CD4-positive, alpha-beta T cell treated with Interleukin-12 subunit alpha and Interleukin-12 subunit beta, for 1 hour (primary cell): Measurements from ENCODE around the gene HIC2.
"Not testable (repeated sequence)": the region's sequence is repeated elsewhere in the genome, so short reads cannot be mapped to it uniquely, and the experiment has no call there.

ENCODE experiments used
- DNase-seq: peaks from one replicate; pipeline ENCODE4 v3.0.0-alpha.2; 2020

HIC2 gene, protein sequence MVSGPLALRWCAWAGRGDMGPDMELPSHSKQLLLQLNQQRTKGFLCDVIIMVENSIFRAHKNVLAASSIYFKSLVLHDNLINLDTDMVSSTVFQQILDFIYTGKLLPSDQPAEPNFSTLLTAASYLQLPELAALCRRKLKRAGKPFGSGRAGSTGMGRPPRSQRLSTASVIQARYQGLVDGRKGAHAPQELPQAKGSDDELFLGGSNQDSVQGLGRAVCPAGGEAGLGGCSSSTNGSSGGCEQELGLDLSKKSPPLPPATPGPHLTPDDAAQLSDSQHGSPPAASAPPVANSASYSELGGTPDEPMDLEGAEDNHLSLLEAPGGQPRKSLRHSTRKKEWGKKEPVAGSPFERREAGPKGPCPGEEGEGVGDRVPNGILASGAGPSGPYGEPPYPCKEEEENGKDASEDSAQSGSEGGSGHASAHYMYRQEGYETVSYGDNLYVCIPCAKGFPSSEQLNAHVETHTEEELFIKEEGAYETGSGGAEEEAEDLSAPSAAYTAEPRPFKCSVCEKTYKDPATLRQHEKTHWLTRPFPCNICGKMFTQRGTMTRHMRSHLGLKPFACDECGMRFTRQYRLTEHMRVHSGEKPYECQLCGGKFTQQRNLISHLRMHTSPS

DNA sequence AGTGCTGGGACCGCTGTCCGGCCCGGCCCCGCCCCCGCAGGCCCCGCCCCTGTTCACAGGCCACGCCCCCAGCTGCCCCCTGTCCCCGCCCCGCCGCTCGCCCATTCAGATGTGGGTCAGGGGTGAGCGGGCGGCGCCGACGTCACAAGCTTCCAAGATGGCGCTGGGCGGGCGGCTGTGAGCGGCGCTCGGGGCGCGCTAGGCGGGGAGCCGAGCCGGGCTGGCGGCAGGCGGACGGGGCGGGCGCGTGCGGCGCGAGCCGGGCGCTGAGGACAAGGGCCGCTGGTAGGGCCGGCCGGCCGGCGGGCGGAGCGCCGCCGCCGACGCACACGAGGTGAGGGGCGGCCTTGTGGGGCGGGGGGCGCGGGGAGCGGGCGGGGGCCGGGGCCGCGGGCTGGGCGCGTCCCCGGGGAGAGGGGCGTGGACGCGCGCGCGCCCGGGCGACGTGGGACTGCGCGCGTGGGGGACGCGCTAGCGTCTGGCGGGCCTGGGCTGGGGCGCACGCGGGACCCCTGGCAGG is at the start of gene HIC2:
Gene HIC2, plus strand, starts transcription at position 145 of the 520 bp plus-strand sequence. CDS start 25,461 bp downstream, outside the sequence.
- DNase-seq, result peak; percentile 25

DNA sequence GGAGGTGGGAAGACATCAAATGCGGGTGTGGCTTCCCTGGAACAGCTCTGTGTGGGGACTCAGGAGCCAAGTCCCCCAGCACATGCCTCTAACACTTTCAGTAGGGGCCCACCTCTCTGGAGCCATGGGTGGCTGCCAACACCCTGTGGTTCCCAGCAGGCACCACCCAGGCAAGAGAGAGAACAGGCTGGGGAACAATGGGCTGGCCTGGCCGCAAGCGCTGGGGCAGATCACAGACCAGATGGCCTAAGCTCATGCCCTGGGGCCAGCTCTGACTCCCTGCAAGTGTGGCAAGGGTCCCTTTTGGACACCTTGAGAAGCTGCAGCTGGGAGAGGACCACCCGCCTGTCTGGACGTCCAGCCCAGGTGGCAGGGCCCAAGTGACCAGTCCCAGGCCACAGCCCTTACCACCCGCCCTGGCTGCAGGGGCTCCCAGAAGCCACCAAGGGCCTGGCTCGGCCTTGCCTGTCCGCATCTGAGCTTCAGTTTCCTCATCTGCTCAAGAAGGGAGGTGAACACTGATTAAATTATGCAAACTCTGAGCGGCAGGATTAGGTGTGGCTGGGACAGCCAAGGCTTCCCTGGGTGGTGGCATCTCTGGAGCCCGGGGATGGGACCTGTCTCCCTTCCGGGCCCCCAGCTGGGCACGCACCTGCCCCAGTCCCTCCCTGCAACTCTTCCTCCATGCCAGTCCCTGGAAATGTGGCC is 48.4 kb upstream of the HIC2 start:
- DNase-seq, result not testable (repeated sequence)

DNA sequence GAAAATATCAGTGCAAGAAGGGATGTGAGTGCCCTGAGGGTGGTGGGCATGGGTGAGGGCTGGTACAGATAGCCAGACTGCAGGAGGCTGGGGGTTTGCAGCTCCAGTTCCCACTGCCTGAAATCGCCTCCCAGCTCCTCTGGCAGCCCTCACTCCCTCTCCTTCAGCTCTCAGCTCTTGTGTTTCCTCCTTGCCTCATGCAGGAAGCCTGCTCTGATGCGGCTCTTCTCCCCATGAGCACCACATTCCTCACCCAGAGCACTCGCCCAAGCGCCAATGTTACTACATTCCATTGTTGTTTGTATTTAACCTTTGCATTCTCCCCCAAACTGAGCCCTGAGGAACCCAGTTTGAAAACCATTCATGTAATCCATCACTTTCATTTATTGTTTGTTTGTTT is 41.3 kb upstream of the HIC2 start:
- DNase-seq, result not testable (repeated sequence)

DNA sequence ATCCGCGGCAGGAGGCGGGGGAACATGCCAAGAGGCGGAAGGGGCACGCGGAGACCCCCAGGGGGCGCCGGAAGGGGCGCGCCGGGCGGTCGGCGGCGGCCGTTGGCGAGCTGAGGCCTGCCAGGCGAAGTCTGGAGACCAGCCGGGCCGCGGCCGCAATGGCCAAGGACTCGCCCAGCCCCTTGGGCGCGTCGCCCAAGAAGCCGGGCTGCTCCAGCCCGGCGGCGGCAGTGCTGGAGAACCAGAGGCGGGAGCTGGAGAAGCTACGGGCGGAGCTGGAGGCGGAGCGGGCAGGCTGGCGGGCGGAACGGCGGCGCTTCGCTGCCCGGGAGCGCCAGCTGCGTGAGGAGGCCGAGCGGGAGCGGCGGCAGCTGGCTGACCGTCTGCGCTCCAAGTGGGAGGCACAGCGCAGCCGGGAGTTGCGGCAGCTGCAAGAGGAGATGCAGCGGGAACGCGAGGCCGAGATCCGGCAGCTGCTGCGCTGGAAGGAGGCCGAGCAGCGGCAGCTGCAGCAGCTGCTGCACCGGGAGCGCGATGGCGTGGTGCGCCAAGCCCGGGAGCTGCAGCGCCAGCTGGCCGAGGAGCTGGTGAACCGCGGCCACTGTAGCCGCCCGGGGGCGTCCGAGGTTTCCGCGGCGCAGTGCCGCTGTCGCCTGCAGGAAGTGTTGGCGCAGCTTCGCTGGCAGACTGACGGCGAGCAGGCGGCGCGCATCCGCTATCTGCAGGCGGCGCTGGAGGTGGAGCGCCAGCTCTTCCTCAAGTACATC is 33.3 kb upstream of the HIC2 start, which contains the start of gene RIMBP3B:
Gene RIMBP3B, plus strand, starts transcription at position 51 of the 767 bp plus-strand sequence. Its CDS starts 108 bp downstream, at position 159.
- not testable (repeated sequence) for DNase-seq

DNA sequence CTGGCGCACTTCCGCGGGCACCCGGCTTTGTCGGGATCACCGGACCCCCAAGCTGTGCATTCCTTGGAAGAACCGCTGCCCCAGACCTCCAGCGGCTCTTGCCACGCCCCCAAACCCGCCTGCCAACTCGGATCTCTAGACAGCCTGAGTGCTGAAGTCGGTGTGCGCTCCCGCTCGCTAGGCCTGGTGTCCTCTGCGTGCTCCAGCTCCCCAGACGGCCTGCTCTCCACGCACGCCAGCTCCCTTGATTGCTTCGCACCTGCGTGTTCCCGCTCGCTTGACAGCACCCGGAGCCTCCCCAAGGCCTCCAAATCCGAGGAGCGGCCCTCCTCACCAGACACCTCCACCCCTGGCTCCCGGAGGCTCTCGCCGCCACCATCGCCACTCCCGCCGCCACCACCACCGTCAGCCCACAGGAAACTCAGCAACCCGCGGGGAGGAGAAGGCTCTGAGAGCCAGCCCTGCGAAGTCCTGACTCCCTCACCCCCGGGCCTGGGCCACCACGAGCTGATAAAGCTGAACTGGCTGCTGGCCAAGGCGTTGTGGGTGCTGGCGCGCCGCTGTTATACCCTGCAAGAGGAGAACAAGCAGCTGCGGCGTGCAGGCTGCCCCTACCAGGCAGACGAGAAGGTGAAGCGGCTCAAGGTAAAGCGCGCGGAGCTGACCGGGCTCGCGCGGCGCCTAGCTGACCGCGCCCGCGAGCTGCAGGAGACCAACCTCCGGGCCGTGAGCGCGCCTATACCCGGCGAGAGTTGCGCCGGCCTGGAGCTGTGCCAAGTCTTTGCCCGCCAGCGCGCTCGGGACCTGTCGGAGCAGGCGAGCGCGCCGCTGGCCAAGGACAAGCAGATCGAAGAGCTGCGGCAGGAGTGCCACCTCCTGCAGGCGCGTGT is 32.5 kb upstream of the HIC2 start:
- DNase-seq, result not testable (repeated sequence)

DNA sequence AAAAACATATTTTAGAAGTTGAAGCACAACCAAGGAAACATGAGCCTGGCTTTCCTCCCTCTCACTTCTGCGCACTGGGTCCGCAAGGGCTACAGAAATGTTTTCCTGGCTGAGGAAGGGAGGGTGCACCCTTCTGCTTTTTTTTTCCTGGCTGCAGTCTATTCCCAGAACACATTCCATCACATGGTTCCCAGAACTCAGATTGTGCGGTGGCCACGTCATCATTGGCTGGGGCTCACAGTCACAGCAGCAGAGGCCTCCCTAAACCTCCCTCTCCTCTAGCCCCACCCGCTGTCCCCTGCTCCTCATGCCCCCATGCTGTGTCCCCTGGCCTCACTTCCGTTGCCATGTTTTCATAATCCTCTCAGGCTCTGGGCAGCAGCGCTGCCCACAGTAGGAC is 27.7 kb upstream of the HIC2 start:
- not testable (repeated sequence) for DNase-seq

DNA sequence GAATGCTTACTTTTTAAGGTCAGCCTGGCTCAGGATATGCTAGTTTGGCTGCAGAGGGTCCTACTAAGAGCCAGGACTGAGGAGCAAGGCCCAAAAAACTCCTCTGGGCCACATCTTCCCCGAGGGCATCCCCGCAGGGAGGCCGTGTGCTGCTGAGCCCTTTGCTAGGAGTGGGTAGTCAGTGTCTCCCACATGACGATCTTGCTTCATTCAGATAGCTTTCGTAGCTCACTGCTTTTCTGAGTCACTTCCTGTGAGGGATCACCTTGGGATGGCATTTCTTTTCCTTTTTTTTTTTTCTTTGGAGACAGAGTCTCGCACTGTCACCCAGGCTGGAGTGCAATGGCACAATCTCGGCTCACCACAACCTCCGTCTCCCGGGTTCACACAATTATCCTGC is 27.2 kb upstream of the HIC2 start:
- not testable (repeated sequence) for DNase-seq

DNA sequence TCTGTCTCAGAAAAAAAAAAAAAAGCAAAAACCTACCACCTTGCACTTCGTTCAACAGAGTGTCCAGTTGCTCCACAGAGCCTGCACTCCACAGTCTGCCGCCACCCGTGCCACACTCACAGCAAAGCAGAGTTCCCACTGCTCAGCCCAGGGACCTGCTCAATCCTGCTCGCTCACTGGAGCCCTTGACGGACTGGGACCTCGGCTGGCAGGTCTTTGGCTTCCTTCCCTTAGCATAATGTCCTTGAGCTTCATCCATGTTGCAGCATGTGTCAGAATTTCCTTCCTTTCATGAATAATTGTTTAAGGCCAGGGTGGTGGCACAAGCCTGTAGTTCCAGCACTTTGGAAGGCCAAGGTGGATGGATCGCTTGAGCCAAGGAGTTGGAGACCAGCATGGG is 22.6 kb upstream of the HIC2 start:
- not testable (repeated sequence) for DNase-seq

DNA sequence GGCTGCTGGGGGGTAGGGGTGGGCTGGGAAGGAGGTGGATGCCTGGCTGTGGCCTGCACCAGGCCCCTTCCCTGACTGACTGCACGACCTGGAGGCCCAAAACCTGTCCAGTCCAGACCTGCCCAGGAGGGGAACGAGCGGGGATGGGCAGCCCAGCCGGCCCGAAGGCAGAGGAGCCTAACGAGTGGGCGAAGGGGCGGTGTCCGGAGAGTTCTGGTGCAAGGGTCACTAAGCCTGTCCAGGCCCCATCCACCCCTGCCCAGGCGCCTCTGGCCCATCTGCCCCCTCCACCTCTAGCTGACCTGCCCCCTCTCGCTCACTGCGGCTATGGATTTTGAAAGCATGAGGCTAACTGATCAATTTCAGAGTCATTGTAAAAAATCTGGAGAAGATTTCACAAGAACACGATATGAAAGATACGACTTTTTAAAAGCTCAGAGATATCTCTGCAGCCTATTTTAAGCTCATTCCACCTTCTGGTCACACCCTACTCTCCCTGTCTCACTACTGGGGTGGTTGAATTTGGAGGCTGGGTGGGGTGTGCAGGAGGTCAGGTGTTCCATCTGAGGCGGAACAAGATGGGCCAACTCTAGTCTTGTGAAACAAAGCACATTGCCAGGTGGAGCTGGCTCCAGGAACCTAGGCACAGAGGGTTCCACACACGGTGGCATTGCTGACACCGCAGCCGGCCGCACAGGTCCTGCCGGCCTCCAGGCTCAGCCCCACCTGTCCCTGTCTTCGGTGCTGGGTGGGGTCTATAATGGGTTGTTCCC is 15.8 kb upstream of the HIC2 start:
- not testable (repeated sequence) for DNase-seq

DNA sequence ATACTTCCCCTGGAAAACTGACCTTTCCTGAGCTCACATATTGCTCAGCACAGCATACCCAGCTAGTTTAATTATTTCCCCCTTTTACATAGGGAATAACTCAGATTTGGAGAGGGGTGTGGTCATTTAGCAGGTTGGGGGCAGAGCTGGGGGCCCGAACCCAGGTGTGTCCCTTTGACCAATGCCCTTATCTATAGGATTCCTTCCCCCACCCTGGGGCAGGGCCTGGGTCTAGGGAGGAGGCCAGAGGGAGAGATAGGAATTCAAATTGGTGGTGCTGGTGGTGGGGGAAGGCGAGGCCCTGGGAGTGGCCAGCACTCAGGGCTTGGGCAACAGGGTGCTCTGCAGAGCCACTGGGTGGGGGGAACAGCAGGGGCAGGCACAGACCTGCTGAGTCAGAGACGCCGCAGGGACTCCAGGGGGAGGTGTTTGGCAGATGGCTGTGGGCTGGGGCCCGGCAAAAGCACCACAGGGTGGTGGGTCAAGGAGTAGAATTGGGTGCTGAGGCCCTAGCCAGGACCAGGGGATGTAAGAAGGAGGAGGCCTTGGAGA is 14.3 kb upstream of the HIC2 start:
- DNase-seq, result not testable (repeated sequence)

DNA sequence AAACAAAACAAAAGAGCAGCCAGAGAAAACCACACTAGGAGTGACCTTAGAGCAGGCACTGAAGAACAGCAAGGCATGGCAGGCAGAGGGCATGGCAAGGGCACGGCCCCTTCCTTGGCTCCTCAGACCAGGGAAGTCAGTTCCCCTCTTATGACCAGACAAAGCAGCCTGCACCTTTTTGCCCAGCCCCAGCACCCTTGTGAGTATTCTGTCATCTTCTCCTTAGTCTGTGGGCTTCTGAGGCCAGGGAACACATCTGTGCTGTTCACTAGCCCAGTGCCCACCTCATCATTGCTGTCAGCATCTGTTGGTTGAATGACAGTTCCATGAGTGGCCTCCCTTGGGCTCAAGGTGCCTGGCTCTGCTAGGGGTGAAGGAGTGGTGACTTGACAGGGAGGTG is 10.0 kb upstream of the HIC2 start:
- DNase-seq, result not testable (repeated sequence)

DNA sequence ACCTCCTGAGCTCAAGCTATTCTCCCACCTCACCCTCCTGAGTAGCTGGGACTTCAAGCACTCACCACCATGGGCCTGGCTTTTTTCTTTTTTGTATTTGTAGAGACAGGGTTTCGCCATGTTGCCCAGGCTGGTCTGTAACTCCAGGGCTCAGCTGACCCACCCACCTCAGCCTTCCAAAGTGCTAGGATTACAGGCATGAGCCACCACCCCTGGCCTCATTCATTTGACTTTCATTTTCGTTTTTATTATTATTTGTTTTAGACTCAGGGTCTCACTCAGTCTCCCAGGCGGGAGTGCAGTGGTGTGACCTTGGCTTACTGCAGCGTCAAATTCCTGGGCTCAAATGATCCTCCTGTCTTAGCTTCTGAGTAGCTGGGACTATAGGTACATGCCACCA is 9.4 kb upstream of the HIC2 start:
- not testable (repeated sequence) for DNase-seq

DNA sequence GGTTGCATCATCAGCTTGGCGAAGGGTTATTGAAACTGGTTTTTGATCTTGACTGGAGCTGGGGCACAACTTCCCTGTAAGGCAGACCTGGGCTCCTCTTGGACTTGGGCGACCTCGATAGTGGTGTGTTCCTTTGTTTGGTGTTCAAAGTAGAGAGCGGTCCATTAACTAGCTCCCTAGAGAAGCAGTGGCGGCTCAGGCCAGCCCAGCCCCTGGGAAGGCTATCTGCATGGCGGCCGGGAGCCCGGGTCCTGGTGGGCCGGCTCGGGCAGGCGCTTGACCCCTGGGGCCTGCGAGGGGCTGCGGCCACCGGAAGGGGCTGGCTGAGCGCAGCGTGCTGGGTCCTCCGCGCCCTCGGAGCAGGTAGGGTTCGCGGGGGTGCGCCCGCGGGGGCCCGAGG is 796 bp upstream of the HIC2 start:
- DNase-seq, result not testable (repeated sequence)

DNA sequence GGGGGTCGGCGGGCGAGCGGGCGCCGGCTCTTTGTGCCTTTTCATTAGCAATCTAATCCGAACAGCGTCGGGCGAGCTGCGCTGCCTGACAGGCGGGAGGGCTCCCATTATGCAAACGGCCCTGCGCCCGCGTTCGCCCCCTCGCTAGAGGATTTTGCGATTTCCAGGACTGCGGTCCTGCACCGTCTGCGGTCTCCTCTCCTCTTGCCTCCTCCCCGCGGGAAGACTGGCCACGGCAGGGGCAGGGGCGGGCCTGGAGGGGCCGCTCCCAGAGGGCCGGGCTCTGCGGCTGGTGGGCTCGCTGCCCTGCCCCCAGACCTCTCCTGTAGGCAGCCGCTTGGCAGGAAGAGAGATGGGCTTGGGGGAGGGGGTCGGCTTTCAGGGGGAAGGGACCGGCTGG is 682 bp downstream of the HIC2 start:
- DNase-seq, result peak; percentile 21

DNA sequence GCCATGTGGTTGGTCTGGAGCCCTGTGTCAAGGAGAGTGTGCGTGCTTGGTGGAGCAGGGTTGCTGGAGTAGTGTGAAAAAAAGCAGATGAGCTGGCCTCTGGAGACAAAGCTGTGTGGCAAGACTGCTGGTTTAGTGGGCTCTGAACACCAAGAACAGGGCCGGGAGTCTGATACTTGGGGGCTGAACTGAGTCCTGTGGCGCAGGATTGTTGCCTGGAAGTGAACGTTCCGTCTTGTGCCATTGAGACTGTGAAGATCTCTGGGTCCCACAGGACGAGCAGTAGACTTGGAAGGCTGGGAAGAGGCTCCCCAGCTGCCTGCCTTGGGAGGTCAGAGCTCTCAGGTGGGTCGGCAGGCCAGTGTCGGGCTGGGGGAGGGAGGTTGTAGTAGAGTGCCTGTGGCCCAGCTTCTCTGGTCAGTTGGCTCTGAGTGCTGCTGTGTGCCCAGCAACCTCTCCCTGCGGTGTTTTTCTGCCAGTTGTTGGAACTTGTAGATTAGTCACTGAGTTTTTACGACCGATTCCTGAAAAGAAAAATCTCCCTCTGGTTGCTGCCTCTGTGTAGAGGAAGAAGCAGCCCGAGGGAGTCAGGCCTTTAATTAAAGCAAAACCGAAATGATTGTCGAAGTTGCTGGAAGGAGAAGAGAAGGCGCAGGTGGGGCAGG is 1.9 kb downstream of the HIC2 start:
- DNase-seq, result not testable (repeated sequence)

DNA sequence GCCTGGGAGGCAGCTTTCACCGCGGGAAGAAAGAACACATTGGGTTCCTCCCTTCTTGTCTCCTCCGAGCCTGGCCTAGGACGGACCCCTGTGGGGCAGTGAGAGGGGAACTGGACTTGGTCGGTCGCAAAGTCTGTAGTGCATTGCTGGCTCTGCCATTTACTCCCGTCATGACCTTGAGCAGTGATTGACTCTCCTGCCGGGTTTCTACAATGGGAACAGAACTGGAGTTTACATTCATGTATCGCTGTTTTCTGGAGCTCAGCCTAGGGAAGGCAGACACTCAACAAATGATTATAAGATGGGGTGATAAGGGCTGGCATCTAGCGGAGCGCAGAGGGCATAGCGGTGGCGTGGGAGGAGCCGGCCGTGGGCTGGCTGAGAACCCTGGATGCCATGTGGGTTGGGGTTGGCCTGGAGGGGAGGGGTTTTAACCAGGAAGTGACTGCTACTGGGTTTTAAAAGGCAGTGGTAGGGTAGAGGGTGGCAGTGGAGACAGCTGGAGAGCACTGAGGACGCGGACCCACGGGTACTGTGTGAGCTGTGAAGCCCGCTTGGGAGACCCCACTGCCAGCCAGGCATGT is 3.1 kb downstream of the HIC2 start:
- DNase-seq, result not testable (repeated sequence)

DNA sequence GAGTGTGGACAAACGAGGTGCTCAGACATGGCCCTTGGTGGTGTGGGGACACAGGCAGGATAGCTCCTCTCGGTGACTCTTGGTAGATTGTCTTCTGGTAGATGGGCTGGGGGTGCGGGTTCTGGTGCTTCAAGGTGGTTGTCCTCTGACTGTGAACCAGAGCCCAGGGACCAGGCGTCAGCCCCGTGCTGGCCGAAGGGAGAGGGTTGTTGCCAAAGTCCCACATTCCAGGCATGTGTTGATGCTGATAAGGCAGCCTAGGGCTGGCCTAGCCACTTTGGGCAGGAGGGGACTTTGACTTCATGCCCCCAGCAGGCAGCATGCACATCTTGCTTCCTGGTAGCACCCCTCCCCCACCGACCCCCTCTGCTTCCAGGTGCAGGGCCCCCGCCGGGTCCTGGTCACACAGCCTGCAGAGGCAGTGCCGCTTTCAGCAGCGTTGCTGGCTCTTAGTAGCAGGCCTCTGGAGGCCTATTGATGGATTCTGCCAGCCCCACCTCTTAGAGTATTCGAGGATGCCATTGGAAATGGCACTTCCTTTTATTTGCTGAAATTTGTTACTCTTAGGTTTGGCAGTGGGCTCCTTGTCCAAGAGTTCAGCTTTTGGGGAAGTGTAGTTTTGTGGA is 7.0 kb downstream of the HIC2 start:
- not testable (repeated sequence) for DNase-seq

DNA sequence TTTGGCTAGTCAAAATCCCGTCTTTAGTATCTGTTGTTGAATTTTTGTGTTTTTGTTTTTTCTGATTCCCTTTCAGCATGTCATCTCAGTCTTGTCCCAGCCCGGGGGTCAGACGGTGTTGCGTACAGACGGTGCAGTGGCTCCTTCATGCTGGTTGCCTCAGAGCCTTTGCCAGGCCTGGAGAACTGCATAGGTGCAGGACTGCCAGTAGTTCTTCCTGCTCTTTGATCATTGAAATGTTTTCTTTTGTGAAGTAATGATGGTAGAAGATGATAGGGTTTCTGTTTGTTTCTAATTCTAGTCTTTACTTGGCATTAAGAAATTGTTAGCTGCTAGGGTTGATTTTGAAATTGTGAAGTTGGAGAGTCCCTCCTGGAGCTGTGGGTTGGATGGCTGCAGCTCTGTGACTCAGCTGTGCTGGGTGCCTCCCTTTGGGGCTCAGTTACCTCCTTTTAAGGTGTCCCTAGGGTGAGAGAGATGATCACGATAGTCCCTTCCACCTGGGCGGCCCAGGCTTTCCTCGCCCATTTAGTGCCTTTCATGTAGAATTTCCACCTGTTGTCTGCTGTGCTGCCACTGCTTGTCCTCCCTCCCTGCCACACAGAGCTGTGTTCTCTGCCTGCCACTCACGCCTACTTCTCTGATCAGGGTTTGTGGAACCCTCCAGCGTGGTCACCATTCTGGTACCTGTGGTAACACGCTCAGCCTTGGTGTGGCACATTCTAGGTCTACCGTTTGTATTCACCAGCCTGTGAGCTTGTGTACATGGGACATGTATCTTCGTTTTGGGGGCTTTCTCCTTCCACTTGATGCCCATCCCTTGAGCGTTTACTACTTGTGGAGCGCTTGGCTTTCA is 17.4 kb downstream of the HIC2 start:
- not testable (repeated sequence) for DNase-seq
